Measurements from ENCODE around the gene FERD3L.

FERD3L gene

DNA sequence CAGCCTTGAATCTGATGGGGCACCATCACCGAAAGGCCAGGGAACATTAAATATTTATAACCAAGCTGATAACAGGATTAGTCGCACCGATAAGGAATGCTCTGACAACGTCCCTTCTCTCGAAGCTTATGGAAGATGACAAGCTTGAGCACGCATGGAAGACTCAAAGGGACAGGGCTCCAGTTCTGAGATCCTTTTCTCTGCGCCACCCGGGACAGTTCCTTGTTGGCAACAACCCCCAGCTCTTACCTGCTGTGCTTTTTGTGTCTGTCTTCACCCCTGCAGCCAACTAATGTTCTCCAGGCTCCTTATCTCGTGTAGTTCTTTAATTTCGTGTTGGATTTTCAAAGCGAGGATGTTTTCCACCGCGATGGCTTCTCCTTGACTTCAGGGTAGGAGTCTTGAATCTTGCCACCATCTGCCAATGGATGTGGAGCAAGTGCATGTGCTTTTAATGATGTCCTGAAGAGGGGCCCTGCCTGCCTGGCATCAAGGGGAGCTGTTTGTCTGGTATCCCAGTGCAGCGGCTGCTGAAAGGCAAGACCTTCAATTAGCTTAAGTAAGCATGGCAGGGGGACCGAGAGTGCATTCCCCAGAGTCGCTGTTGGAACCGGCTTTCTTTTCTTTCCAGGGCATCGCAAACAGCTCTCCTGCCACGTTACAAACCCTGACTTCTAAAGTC lies 354 bp upstream of the FERD3L start:
- TF ChIP-seq, protein P1, sequence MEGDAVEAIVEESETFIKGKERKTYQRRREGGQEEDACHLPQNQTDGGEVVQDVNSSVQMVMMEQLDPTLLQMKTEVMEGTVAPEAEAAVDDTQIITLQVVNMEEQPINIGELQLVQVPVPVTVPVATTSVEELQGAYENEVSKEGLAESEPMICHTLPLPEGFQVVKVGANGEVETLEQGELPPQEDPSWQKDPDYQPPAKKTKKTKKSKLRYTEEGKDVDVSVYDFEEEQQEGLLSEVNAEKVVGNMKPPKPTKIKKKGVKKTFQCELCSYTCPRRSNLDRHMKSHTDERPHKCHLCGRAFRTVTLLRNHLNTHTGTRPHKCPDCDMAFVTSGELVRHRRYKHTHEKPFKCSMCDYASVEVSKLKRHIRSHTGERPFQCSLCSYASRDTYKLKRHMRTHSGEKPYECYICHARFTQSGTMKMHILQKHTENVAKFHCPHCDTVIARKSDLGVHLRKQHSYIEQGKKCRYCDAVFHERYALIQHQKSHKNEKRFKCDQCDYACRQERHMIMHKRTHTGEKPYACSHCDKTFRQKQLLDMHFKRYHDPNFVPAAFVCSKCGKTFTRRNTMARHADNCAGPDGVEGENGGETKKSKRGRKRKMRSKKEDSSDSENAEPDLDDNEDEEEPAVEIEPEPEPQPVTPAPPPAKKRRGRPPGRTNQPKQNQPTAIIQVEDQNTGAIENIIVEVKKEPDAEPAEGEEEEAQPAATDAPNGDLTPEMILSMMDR (IDR thresholded peaks at IDR 0.05): no peak

DNA sequence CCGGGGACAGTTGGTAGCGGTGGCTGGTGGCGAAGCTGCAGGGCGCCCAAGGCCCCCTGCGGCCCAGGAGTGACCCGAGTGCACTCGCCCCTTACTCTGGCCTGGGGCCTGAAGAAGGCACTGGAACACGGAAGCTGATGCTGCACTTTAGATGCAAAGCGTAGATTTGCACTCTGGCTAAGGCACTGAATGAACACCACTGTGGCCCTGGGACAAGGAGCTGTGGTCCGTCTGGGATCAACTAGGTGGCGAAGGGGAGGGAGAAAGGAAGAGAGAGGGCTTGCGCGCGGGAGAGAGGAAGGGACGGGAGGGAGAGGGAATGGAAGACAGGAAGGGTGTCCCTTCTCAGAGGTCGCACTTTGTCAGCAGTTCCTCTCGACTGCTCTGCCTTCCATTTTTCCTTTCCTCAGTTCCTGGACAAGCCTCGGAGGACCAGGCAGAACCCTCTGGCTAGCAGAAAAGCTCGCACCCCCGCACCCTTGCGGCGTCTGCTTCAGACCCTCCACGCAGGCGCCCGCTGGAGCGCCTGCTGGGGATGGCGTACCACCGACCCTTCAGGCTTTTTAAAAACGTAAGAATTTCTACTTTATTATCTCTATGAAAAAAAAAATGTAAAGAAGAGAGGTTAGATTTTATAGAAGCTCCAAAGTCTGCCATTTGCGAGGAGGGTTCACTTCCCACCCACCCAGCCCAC lies 1.2 kb downstream of the FERD3L start:
- TF ChIP-seq, protein P1 (IDR thresholded peaks at IDR 0.05): no peak

DNA sequence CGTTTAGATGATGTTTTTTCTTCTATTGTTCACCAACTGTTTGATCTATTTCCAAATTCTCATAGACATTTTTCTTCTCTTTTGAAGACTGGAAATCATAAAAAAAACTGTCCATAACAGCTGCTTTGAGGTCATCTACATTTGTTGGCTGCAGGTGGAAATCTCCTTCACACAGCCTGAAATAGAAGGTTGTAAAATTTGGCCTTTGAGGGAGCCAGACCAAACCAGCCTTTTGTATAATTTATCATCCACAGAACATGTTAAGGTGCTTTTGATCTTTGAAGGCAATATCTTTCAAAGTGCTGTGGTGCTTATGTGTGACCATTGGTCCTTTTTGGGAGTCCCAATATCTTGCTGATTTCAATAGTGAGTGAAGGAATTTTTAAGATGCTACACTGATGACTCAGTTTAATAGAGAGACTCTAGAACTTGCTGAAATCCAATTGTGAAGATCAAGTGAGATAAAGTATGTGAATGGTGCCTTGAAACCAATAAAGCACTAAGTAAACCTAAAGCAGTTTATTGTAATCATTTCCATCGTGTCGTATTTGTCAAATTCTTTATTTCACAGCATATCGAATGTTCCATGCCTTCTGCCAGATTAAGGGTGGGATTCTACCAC lies 5.4 kb downstream of the FERD3L start:
- TF ChIP-seq, protein P1 (IDR thresholded peaks at IDR 0.05): no peak

DNA sequence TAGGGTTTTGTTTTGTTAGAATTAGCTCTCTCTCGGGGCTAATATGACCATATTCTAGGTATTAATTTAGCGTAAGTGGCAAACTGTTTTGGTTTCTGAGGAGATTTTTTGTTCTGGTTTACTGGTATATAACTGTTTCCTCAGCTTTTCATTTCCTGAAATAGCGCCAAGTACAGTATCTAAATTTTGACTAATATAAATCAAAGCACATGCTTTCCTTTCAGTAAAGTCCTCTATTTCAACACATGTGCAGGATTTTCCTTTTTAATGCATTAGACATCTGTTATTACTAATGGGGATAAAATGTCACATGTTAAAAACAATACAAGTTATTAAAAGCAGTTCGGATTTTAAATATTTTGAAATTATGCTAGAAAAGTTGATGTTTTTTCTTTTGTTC lies 11.3 kb downstream of the FERD3L start:
- TF ChIP-seq, protein P1 (IDR thresholded peaks at IDR 0.05): no peak

DNA sequence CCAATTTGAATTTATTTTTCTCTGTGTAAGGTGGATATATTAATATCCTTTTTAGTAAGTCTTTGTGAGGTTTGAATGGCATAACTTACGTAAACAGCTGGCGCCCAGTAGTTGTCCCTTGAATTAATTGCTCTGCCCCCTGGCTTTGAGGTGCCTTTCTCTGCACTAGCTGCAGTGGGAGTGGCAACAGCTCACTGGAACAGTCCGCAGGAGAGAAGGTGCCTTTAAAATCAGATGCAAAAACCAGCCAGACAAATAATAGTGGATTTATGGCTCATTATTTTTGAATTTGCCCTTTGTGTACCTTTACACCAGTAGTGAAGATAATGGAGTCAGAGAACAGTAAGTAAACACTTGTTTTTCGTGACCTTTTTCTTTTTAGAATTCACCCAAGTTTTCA lies 11.8 kb downstream of the FERD3L start:
- TF ChIP-seq, protein P1 (IDR thresholded peaks at IDR 0.05): no peak

DNA sequence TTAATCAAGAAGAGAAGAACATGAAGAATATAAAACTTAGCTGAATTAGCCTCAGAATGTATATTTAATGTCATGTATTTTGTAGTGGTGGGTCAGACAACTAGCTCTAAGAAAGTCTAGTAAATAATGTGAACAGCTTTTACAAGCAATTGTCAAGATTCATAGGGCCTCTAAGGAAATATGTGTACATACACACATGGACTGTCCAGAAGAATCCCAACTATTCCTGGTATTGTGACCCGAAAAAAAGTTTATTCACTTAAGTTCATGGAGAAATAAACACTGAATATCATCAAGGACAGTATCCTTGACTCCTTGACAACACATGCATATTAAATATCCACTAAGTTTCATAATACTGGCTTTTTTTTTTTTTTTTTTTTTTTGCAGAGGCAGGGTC lies 16.4 kb downstream of the FERD3L start:
- TF ChIP-seq, protein P1 (IDR thresholded peaks at IDR 0.05): no peak

DNA sequence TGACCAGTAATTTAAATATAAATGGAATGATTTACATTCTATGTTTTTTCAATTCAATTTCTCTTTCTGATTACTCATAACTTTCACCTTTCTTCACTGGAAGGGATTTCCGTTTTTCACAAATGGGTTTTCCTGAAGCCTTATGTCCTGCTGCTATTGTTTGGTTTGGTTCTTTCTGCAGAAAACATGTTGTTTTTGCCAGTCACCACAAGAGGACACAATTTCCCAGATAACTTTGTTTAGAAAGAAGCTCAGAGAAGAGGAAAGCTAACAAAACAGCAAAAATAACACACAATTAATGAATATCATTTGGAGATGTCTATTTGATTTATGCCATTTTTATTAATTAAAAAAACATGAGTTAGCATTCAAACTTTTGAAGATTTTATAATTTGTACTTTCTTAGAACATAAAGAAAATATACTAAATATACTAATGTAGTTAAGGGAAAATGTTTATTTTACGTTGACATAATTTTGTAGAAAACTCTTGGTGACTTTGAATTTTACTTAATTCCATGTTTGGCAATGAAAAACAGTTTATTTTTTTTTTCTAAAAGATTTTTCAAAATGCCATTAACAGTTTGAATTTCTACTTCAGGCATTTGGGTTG lies 23.1 kb downstream of the FERD3L start:
- TF ChIP-seq, protein P1 (IDR thresholded peaks at IDR 0.05): peak; percentile 81

All from LNCAP (cell line).